Measurements from ENCODE around the gene RARRES1.

The RARRES1 gene

DNA sequence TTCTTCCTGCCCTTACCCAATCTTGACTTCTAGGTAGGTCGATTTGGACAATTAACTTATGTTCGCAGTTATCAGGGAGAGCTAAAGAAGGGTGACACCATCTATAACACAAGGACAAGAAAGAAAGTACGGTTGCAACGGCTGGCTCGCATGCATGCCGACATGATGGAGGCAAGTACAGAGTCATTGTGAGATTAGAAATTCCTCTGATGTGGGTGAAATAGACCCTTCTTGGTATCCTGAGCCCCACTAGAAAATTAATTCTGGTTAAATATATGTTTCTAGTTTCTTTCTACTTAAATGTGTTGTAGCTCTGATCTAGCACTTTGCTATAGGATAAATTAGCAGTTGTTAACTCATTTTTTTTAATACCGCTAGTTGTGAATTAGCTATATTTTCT lies 73.4 kb downstream of the RARRES1 start:
- H3K36me3 ChIP-seq (replicated peaks; ENCODE audit: insufficient read depth, low read length), result peaks cover 24% of the 10 kb centered on the region
- no peak overlapping the region for H3K27ac ChIP-seq (ENCODE audit: low read length)
- no peak overlapping the region for H3K4me3 ChIP-seq (ENCODE audit: low read length)
- TF ChIP-seq EZH2 (optimal IDR thresholded peaks at IDR 0.05; ENCODE audit: low read depth, low read length) (no peak), EZH2phosphoT487 (IDR thresholded peaks at IDR 0.05; ENCODE audit: low read length) (no peak)
- TF ChIP-seq, protein P1, sequence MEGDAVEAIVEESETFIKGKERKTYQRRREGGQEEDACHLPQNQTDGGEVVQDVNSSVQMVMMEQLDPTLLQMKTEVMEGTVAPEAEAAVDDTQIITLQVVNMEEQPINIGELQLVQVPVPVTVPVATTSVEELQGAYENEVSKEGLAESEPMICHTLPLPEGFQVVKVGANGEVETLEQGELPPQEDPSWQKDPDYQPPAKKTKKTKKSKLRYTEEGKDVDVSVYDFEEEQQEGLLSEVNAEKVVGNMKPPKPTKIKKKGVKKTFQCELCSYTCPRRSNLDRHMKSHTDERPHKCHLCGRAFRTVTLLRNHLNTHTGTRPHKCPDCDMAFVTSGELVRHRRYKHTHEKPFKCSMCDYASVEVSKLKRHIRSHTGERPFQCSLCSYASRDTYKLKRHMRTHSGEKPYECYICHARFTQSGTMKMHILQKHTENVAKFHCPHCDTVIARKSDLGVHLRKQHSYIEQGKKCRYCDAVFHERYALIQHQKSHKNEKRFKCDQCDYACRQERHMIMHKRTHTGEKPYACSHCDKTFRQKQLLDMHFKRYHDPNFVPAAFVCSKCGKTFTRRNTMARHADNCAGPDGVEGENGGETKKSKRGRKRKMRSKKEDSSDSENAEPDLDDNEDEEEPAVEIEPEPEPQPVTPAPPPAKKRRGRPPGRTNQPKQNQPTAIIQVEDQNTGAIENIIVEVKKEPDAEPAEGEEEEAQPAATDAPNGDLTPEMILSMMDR (IDR thresholded peaks at IDR 0.05; ENCODE audit: low read length), result no peak
- H3K4me2 ChIP-seq (ENCODE audit: low read depth, low read length), result no peak overlapping the region
- H3F3A ChIP-seq (ENCODE audit: insufficient read depth, low read length), result no peaks in the 10 kb centered on the region
- H3K27me3 ChIP-seq (replicated peaks; ENCODE audit: insufficient read depth, low read length), result no peaks in the 10 kb centered on the region
- no peaks in the 10 kb centered on the region for H4K20me1 ChIP-seq (ENCODE audit: insufficient read depth, low read length)
- no peak for DNase-seq
- no peaks in the 10 kb centered on the region for H3K4me1 ChIP-seq (ENCODE audit: low read length)
- H3K79me2 ChIP-seq (ENCODE audit: low read length), result no peaks in the 10 kb centered on the region; the same call in 1 of the 2 replicates
- no peaks in the 10 kb centered on the region for H3K9me3 ChIP-seq (replicated peaks; ENCODE audit: insufficient read depth, low read length)
- no peak overlapping the region for H2AFZ ChIP-seq (ENCODE audit: low read length)
- H3K9me2 ChIP-seq (replicated peaks; ENCODE audit: insufficient read depth, low read length), result no peaks in the 10 kb centered on the region
- H3K9ac ChIP-seq (ENCODE audit: low read length), result no peak overlapping the region

DNA sequence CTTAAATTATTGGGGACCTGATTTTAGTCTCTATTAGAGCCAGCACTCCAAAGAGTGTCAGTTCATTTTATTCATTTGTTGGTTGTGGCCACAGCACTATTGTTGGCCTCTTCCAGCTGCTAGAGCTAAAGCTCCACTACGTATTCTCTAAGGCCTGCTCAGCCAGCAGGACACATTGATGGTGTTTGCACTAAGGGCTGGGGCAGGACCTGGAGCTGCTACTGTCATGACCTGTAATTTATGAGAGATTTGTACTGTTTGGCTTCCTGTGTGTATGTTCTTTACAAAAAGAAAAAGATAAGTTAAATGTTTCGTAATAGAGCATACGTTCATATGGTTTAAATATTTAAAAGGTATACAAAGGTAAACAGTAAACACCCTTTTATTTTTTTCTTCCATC lies 79.8 kb downstream of the RARRES1 start:
- no peak overlapping the region for H3K27ac ChIP-seq (ENCODE audit: low read length)

DNA sequence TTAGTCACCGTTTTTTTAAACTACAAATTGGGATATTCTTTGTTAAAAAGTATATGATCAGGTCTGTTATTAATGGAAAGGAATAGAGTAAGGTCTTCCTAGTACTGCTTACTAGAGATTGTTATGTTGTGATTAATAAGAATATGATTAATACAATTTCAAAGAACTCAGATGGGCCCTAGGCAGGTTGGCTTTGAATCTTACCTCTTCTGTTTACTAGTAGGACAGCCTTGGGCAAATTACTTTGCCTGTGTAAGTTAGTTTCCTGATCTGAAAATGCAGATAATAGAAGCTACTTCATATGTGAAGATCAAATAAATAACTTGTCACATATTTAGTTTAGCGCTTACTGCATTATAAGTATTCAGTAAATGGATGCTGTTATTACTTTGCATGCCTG lies 81.1 kb downstream of the RARRES1 start:
- Histone ChIP-seq H3K36me3 (replicated peaks; ENCODE audit: insufficient read depth, low read length) (peaks cover 28% of the 10 kb centered on the region), H3F3A (ENCODE audit: insufficient read depth, low read length) (no peaks in the 10 kb centered on the region), H4K20me1 (ENCODE audit: insufficient read depth, low read length) (no peaks in the 10 kb centered on the region; the same call in 1 of the 2 replicates), H3K27ac (ENCODE audit: low read length) (no peak overlapping the region), H3K27me3 (replicated peaks; ENCODE audit: insufficient read depth, low read length) (no peaks in the 10 kb centered on the region), H3K9me3 (replicated peaks; ENCODE audit: insufficient read depth, low read length) (no peaks in the 10 kb centered on the region), H3K79me2 (ENCODE audit: low read length) (peaks cover 30% of the 10 kb centered on the region), H3K9ac (ENCODE audit: low read length) (no peak overlapping the region), H3K9me2 (replicated peaks; ENCODE audit: insufficient read depth, low read length) (no peaks in the 10 kb centered on the region), H3K4me2 (ENCODE audit: low read depth, low read length) (no peak overlapping the region), H2AFZ (ENCODE audit: low read length) (no peak overlapping the region), H3K4me3 (ENCODE audit: low read length) (no peak overlapping the region), H3K4me1 (ENCODE audit: low read length) (peaks cover 1% of the 10 kb centered on the region; the same call in 1 of the 2 replicates)
- no peak for DNase-seq
- no peak for TF ChIP-seq EZH2phosphoT487 (IDR thresholded peaks at IDR 0.05; ENCODE audit: low read length)
- no peak for TF ChIP-seq EZH2 (optimal IDR thresholded peaks at IDR 0.05; ENCODE audit: low read depth, low read length)
- TF ChIP-seq, protein P1 (IDR thresholded peaks at IDR 0.05; ENCODE audit: low read length), result no peak

More for the DNA sequence above, 79.8 kb downstream of the RARRES1 start:
- H2AFZ ChIP-seq (ENCODE audit: low read length), result no peak overlapping the region
- H3K79me2 ChIP-seq (ENCODE audit: low read length), result peaks cover 17% of the 10 kb centered on the region
- H3K9ac ChIP-seq (ENCODE audit: low read length), result no peak overlapping the region
- no peaks in the 10 kb centered on the region for H3K9me2 ChIP-seq (replicated peaks; ENCODE audit: insufficient read depth, low read length)
- TF ChIP-seq, protein P1 (IDR thresholded peaks at IDR 0.05; ENCODE audit: low read length), result no peak
- TF ChIP-seq EZH2 (optimal IDR thresholded peaks at IDR 0.05; ENCODE audit: low read depth, low read length) (no peak), EZH2phosphoT487 (IDR thresholded peaks at IDR 0.05; ENCODE audit: low read length) (no peak)
- no peaks in the 10 kb centered on the region for H3K4me1 ChIP-seq (ENCODE audit: low read length)
- H3K4me2 ChIP-seq (ENCODE audit: low read depth, low read length), result no peak overlapping the region
- no peaks in the 10 kb centered on the region for H3K27me3 ChIP-seq (replicated peaks; ENCODE audit: insufficient read depth, low read length)
- DNase-seq, result no peak
- H3F3A ChIP-seq (ENCODE audit: insufficient read depth, low read length), result no peaks in the 10 kb centered on the region
- H3K9me3 ChIP-seq (replicated peaks; ENCODE audit: insufficient read depth, low read length), result no peaks in the 10 kb centered on the region
- no peak overlapping the region for H3K4me3 ChIP-seq (ENCODE audit: low read length)
- H3K36me3 ChIP-seq (replicated peaks; ENCODE audit: insufficient read depth, low read length), result peaks cover 28% of the 10 kb centered on the region
- no peaks in the 10 kb centered on the region; the same call in 1 of the 2 replicates for H4K20me1 ChIP-seq (ENCODE audit: insufficient read depth, low read length)

All from MM.1S (cell line).